Lower lobe of right lung (tissue), 2 donors: ENCODE data around the gene DRGX. TPM values are rescaled to one million over a fixed set of nuclear protein-coding genes. Genes with fewer than 3 reads are reported as not detected.

ENCODE experiments used
- ATAC-seq, 2 donors: fragments of 200-7000 bp; cut with Tn5 transposase; one replicate each; pipeline ENCODE4 v1.9.1; 2020 to 2022; ENCODE audit warnings: mild to moderate bottlenecking in 2 of 2, moderate library complexity in 2 of 2
- DNase-seq: peaks from one replicate; pipeline ENCODE4 v3.0.0-alpha.2; 2020
- H3K27ac ChIP-seq: fragments of 200-600 bp; one replicate; pipeline ENCODE4 v1.8.0; 2022
- H3K27me3 ChIP-seq: fragments of 200-600 bp; one replicate; pipeline ENCODE4 v1.8.0; 2022; ENCODE audit warnings: low read depth
- H3K36me3 ChIP-seq: fragments of 200-600 bp; one replicate; pipeline ENCODE4 v1.8.0; 2022; ENCODE audit warnings: mild to moderate bottlenecking
- H3K4me1 ChIP-seq: fragments of 200-600 bp; one replicate; pipeline ENCODE4 v1.8.0; 2022
- H3K4me3 ChIP-seq: fragments of 200-600 bp; one replicate; pipeline ENCODE4 v1.8.0; 2022; ENCODE audit warnings: mild to moderate bottlenecking
- H3K9me3 ChIP-seq: fragments of 200-600 bp; one replicate; pipeline ENCODE4 v1.8.0; 2022
- intact Hi-C: fragments of 100-400 bp; cut with DNase I; formaldehyde crosslinking; loops from one replicate; pipeline ENCODE4 v1.11.0; 2022
- long read RNA-seq: library from polyadenylated mRNA; unstranded; transcript quantifications from one replicate; pipeline ENCODE4 v2.0.0, GENCODE V29; 2021
- total RNA-seq: library from RNA; stranded (reverse); fragmentation: NEBNext Ultra II Directional; extraction: Animal tissue kit (Norgen Biotek cat#: 25700); gene quantifications from one replicate; pipeline ENCODE4 v1.2.1, GENCODE V29; 2021
- TF ChIP-seq, protein P1 (sequence below): fragments of 200-600 bp; IDR thresholded peaks from one replicate; pipeline ENCODE4 v1.8.0; 2022; ENCODE audit warnings: antibody characterized with exemption, mild to moderate bottlenecking
- donor health status: DM: no; HTN: yes; CAD: no; lungs with severe emphysema.

Gene DRGX
- not detected for total RNA-seq
- long read RNA-seq = 0 reads

DNA sequence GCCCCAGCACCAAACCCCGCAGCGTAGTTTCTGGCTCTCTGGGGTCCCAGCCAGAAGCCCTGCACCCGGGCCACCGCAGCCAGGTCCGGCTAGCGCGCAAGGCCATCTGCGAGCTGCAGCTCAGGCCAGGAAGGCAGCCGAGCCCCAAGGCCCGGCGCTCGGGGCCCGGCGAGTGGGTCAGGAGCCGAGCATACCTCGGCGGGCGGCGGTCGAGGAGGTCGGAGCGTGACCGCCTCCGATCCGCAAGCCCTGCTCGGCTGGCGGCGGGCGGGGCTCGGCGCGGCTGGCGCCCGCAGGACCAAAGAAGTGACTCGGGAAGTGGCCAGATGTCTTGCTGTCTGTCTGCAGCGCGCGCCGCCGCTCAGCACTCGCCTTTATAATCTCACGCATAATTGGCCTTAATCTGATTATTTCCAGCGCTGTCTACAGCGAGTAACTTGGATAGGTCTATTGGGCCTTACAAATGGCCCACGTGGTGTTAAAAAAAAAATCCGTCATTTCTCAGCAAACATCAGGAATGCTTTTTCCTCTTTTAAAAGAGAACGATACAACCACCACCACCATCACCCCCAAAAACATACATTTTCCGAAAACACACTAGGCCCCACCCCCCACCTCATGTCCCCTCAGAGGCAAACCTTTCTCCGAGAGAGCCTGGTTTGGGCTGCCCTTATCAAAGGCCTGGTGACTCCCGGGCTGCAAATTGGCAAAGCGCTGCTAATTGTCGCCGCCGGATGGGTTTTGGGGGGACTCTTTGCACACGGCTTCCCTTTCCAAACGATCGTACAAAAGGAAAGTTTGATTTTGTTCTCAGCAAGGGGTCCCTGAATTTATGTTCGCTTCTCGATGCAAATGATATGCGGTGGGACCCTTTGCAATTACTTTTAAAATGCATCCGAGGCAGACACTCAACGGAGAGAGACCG lies at the start of gene DRGX:
DRGX (minus strand) TSS at position 349 of the 925 bp plus-strand sequence. CDS start 649 bp downstream, outside the sequence.
- peaks cover 83% of the 10 kb centered on the region for H3K27me3 ChIP-seq
- intact Hi-C loops = no loop called here
- no peak for DNase-seq
- no peak for ATAC-seq
- H3K4me1 ChIP-seq = peaks cover 29% of the 10 kb centered on the region
- H3K27ac ChIP-seq = no peak within 1 kb of the TSS
- no peaks in the 10 kb centered on the region for H3K36me3 ChIP-seq
- H3K9me3 ChIP-seq = no peaks in the 10 kb centered on the region
- TF ChIP-seq, protein P1, sequence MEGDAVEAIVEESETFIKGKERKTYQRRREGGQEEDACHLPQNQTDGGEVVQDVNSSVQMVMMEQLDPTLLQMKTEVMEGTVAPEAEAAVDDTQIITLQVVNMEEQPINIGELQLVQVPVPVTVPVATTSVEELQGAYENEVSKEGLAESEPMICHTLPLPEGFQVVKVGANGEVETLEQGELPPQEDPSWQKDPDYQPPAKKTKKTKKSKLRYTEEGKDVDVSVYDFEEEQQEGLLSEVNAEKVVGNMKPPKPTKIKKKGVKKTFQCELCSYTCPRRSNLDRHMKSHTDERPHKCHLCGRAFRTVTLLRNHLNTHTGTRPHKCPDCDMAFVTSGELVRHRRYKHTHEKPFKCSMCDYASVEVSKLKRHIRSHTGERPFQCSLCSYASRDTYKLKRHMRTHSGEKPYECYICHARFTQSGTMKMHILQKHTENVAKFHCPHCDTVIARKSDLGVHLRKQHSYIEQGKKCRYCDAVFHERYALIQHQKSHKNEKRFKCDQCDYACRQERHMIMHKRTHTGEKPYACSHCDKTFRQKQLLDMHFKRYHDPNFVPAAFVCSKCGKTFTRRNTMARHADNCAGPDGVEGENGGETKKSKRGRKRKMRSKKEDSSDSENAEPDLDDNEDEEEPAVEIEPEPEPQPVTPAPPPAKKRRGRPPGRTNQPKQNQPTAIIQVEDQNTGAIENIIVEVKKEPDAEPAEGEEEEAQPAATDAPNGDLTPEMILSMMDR = no peak
- H3K4me3 ChIP-seq = no peak within 1 kb of the TSS

DNA sequence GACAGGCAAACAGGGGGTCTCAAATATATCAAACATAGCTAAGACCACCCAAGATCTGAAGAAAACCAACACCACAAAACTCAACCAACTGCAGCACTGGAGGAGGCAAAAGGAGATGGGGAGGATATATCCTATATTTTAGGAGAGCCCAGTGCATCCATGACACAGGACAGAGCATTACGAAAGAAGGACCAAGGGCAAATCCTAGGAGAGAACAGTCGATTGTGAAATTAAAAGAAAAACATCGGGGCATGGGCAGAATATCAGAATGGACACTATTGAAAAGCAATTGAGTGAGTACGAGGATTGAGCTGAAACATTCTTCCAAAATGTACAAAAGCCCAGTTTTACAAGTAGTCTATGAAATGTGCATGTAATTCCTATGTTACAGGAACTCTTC lies 48.5 kb upstream of the DRGX start:
- TF ChIP-seq, protein P1 = no peak

DNA sequence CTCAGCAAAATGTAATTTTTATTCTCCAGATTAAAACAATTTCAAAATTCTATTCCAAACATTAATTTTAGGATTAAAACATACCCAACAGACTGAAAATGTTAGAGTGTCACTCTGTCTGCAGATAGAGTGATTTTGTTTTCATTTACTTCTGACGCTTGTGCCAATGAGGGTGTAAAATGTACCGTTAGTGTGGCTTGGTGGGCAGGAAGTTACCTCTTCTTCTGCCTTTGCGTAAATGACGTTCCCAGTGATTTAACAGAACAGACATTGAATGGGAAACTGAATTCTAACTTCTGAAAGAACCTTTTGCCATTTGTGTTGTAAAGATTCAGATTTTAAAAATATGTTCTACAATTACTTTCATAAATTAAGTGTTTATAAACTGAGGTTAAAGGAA lies 47.0 kb upstream of the DRGX start:
- no peaks in the 10 kb centered on the region for H3K4me1 ChIP-seq
- H3K27ac ChIP-seq = no peak overlapping the region
- no peaks in the 10 kb centered on the region for H3K36me3 ChIP-seq
- H3K27me3 ChIP-seq = no peaks in the 10 kb centered on the region
- intact Hi-C loops = no loop called here
- ATAC-seq (no peak), DNase-seq (no peak)
- peaks cover 1% of the 10 kb centered on the region for H3K9me3 ChIP-seq
- TF ChIP-seq, protein P1 = no peak
- H3K4me3 ChIP-seq = no peak overlapping the region

More for the DNA sequence above, 48.5 kb upstream of the DRGX start:
- peaks cover 9% of the 10 kb centered on the region for H3K9me3 ChIP-seq
- no peak overlapping the region for H3K4me3 ChIP-seq
- H3K27me3 ChIP-seq = no peaks in the 10 kb centered on the region
- no peak overlapping the region for H3K27ac ChIP-seq
- intact Hi-C loops = no loop called here
- DNase-seq = no peak
- no peak for ATAC-seq
- H3K36me3 ChIP-seq = no peaks in the 10 kb centered on the region
- H3K4me1 ChIP-seq = no peaks in the 10 kb centered on the region

- no peaks in the 10 kb centered on the region for H3K9me3 ChIP-seq
- ATAC-seq (peak in 1 of 2 donors; percentile 37), DNase-seq (no peak)
- TF ChIP-seq, protein P1 = no peak
- H3K27ac ChIP-seq = no peak overlapping the region
- no peaks in the 10 kb centered on the region for H3K27me3 ChIP-seq
- H3K36me3 ChIP-seq = no peaks in the 10 kb centered on the region
- no peak overlapping the region for H3K4me3 ChIP-seq
- intact Hi-C loops = no loop called here
- no peaks in the 10 kb centered on the region for H3K4me1 ChIP-seq
Observed at GRCh38 chr10:49441488-49442476, 45.9 kb upstream of the DRGX start.

- H3K4me3 ChIP-seq = no peak overlapping the region
- no peak for ATAC-seq
- no peaks in the 10 kb centered on the region for H3K36me3 ChIP-seq
- no peaks in the 10 kb centered on the region for H3K4me1 ChIP-seq
- TF ChIP-seq, protein P1 = no peak
- intact Hi-C loops = no loop called here
- no peak overlapping the region for H3K27ac ChIP-seq
- DNase-seq = no peak
- H3K27me3 ChIP-seq = no peaks in the 10 kb centered on the region
- H3K9me3 ChIP-seq = no peaks in the 10 kb centered on the region
Observed at GRCh38 chr10:49435225-49435624, 39.3 kb upstream of the DRGX start.
